ENCODE measurements around the gene ILF3.

DNA sequence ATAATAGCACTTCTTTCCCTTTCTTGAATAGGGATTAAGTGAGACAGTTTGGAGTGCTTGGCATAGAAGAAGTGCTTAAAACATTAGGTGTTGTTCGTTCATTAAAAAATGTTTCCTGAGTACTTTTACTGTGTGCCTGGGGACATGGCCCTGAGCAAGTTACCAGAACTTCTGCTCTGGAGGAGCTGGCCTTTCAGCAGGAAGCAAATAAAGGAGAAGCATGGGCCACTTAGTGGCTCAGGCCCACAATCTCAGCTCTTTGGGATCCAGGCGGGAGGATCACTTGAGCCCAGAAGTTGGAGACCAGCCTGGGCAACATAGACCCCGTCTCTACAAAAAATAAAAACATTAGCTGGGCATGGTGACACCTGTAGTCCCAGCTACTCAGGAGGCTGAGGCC is 69.4 kb downstream of the ILF3 start:
- TF ChIP-seq, protein P1, sequence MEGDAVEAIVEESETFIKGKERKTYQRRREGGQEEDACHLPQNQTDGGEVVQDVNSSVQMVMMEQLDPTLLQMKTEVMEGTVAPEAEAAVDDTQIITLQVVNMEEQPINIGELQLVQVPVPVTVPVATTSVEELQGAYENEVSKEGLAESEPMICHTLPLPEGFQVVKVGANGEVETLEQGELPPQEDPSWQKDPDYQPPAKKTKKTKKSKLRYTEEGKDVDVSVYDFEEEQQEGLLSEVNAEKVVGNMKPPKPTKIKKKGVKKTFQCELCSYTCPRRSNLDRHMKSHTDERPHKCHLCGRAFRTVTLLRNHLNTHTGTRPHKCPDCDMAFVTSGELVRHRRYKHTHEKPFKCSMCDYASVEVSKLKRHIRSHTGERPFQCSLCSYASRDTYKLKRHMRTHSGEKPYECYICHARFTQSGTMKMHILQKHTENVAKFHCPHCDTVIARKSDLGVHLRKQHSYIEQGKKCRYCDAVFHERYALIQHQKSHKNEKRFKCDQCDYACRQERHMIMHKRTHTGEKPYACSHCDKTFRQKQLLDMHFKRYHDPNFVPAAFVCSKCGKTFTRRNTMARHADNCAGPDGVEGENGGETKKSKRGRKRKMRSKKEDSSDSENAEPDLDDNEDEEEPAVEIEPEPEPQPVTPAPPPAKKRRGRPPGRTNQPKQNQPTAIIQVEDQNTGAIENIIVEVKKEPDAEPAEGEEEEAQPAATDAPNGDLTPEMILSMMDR (IDR thresholded peaks at IDR 0.05) = no peak
- TF ChIP-seq POLR2A (IDR thresholded peaks at IDR 0.05) = no peak

All from adrenal gland (tissue), 5 donors.